ENCODE data around the gene CCNY.

The CCNY gene

GRCh38 chr10:35463105-35463867, 127.0 kb downstream of the CCNY start:
- Histone ChIP-seq H3K27me3 (ENCODE audit: low read depth, low read length) (no peaks in the 10 kb centered on the region), H3K4me3 (ENCODE audit: low read depth in 1 of 2, low read length in 2 of 2) (no peak overlapping the region), H3K27ac (ENCODE audit: low read length) (no peak overlapping the region), H3K36me3 (ENCODE audit: control insufficient read depth in 1 of 2, insufficient read depth in 2 of 2, low read length in 2 of 2) (no peaks in the 10 kb centered on the region), H3K4me1 (ENCODE audit: control insufficient read depth in 1 of 2, insufficient read depth in 2 of 2, low read length in 2 of 2) (peaks cover 14 to 42% of the 10 kb centered on the region in 2 donors), H3K9me3 (ENCODE audit: control insufficient read depth in 1 of 2, low read length in 2 of 2) (no peaks in the 10 kb centered on the region)

- Histone ChIP-seq H3K9me3 (ENCODE audit: control insufficient read depth in 1 of 2, low read length in 2 of 2) (no peaks in the 10 kb centered on the region), H3K4me3 (ENCODE audit: low read depth in 1 of 2, low read length in 2 of 2) (no peak overlapping the region), H3K4me1 (ENCODE audit: control insufficient read depth in 1 of 2, insufficient read depth in 2 of 2, low read length in 2 of 2) (peaks cover 14 to 36% of the 10 kb centered on the region in 2 donors), H3K36me3 (ENCODE audit: control insufficient read depth in 1 of 2, insufficient read depth in 2 of 2, low read length in 2 of 2) (no peaks in the 10 kb centered on the region), H3K27ac (ENCODE audit: low read length) (no peak overlapping the region), H3K27me3 (ENCODE audit: low read depth, low read length) (no peaks in the 10 kb centered on the region)
Measured at GRCh38 chr10:35463878-35464277, 127.6 kb downstream of the CCNY start.

GRCh38 chr10:35464825-35465456, 128.6 kb downstream of the CCNY start:
- H3K27me3 ChIP-seq (ENCODE audit: low read depth, low read length), result no peaks in the 10 kb centered on the region
- peaks cover 14 to 33% of the 10 kb centered on the region in 2 donors for H3K4me1 ChIP-seq (ENCODE audit: control insufficient read depth in 1 of 2, insufficient read depth in 2 of 2, low read length in 2 of 2)
- no peaks in the 10 kb centered on the region for H3K9me3 ChIP-seq (ENCODE audit: control insufficient read depth in 1 of 2, low read length in 2 of 2)
- no peak overlapping the region for H3K4me3 ChIP-seq (ENCODE audit: low read depth in 1 of 2, low read length in 2 of 2)
- H3K27ac ChIP-seq (ENCODE audit: low read length), result no peak overlapping the region
- H3K36me3 ChIP-seq (ENCODE audit: control insufficient read depth in 1 of 2, insufficient read depth in 2 of 2, low read length in 2 of 2), result no peaks in the 10 kb centered on the region

- Histone ChIP-seq H3K4me1 (ENCODE audit: control insufficient read depth in 1 of 2, insufficient read depth in 2 of 2, low read length in 2 of 2) (peaks cover 14 to 41% of the 10 kb centered on the region in 2 donors), H3K27me3 (ENCODE audit: low read depth, low read length) (no peaks in the 10 kb centered on the region), H3K9me3 (ENCODE audit: control insufficient read depth in 1 of 2, low read length in 2 of 2) (no peaks in the 10 kb centered on the region), H3K27ac (ENCODE audit: low read length) (no peak overlapping the region), H3K4me3 (ENCODE audit: low read depth in 1 of 2, low read length in 2 of 2) (no peak overlapping the region), H3K36me3 (ENCODE audit: control insufficient read depth in 1 of 2, insufficient read depth in 2 of 2, low read length in 2 of 2) (no peaks in the 10 kb centered on the region)
Measured at GRCh38 chr10:35465673-35466072, 129.4 kb downstream of the CCNY start.

GRCh38 chr10:35466170-35466569, 129.9 kb downstream of the CCNY start:
- Histone ChIP-seq H3K27ac (ENCODE audit: low read length) (no peak overlapping the region), H3K27me3 (ENCODE audit: low read depth, low read length) (no peaks in the 10 kb centered on the region), H3K36me3 (ENCODE audit: control insufficient read depth in 1 of 2, insufficient read depth in 2 of 2, low read length in 2 of 2) (no peaks in the 10 kb centered on the region), H3K4me1 (ENCODE audit: control insufficient read depth in 1 of 2, insufficient read depth in 2 of 2, low read length in 2 of 2) (peaks cover 11 to 40% of the 10 kb centered on the region in 2 donors), H3K9me3 (ENCODE audit: control insufficient read depth in 1 of 2, low read length in 2 of 2) (no peaks in the 10 kb centered on the region), H3K4me3 (ENCODE audit: low read depth in 1 of 2, low read length in 2 of 2) (no peak overlapping the region)

GRCh38 chr10:35466661-35467060, 130.4 kb downstream of the CCNY start:
- Histone ChIP-seq H3K9me3 (ENCODE audit: control insufficient read depth in 1 of 2, low read length in 2 of 2) (no peaks in the 10 kb centered on the region), H3K4me1 (ENCODE audit: control insufficient read depth in 1 of 2, insufficient read depth in 2 of 2, low read length in 2 of 2) (peaks cover 11 to 45% of the 10 kb centered on the region in 2 donors), H3K36me3 (ENCODE audit: control insufficient read depth in 1 of 2, insufficient read depth in 2 of 2, low read length in 2 of 2) (no peaks in the 10 kb centered on the region), H3K27ac (ENCODE audit: low read length) (no peak overlapping the region), H3K4me3 (ENCODE audit: low read depth in 1 of 2, low read length in 2 of 2) (no peak overlapping the region), H3K27me3 (ENCODE audit: low read depth, low read length) (no peaks in the 10 kb centered on the region)

GRCh38 chr10:35467186-35467585, 130.9 kb downstream of the CCNY start:
- Histone ChIP-seq H3K36me3 (ENCODE audit: control insufficient read depth in 1 of 2, insufficient read depth in 2 of 2, low read length in 2 of 2) (no peaks in the 10 kb centered on the region), H3K27ac (ENCODE audit: low read length) (no peak overlapping the region), H3K9me3 (ENCODE audit: control insufficient read depth in 1 of 2, low read length in 2 of 2) (no peaks in the 10 kb centered on the region), H3K27me3 (ENCODE audit: low read depth, low read length) (no peaks in the 10 kb centered on the region), H3K4me3 (ENCODE audit: low read depth in 1 of 2, low read length in 2 of 2) (no peak overlapping the region), H3K4me1 (ENCODE audit: control insufficient read depth in 1 of 2, insufficient read depth in 2 of 2, low read length in 2 of 2) (peaks cover 11 to 48% of the 10 kb centered on the region in 2 donors)

GRCh38 chr10:35470248-35470924, 134.1 kb downstream of the CCNY start:
- Histone ChIP-seq H3K27me3 (ENCODE audit: low read depth, low read length) (no peaks in the 10 kb centered on the region), H3K36me3 (ENCODE audit: control insufficient read depth in 1 of 2, insufficient read depth in 2 of 2, low read length in 2 of 2) (no peaks in the 10 kb centered on the region), H3K4me3 (ENCODE audit: low read depth in 1 of 2, low read length in 2 of 2) (no peak overlapping the region), H3K4me1 (ENCODE audit: control insufficient read depth in 1 of 2, insufficient read depth in 2 of 2, low read length in 2 of 2) (peaks cover 0 to 21% of the 10 kb centered on the region in 2 donors), H3K9me3 (ENCODE audit: control insufficient read depth in 1 of 2, low read length in 2 of 2) (no peaks in the 10 kb centered on the region), H3K27ac (ENCODE audit: low read length) (no peak overlapping the region)

GRCh38 chr10:35470925-35471315, 134.6 kb downstream of the CCNY start:
- Histone ChIP-seq H3K27ac (ENCODE audit: low read length) (no peak overlapping the region), H3K4me3 (ENCODE audit: low read depth in 1 of 2, low read length in 2 of 2) (no peak overlapping the region), H3K27me3 (ENCODE audit: low read depth, low read length) (no peaks in the 10 kb centered on the region), H3K4me1 (ENCODE audit: control insufficient read depth in 1 of 2, insufficient read depth in 2 of 2, low read length in 2 of 2) (peaks cover 0 to 21% of the 10 kb centered on the region in 2 donors), H3K36me3 (ENCODE audit: control insufficient read depth in 1 of 2, insufficient read depth in 2 of 2, low read length in 2 of 2) (no peaks in the 10 kb centered on the region), H3K9me3 (ENCODE audit: control insufficient read depth in 1 of 2, low read length in 2 of 2) (no peaks in the 10 kb centered on the region)

- H3K4me1 ChIP-seq (ENCODE audit: control insufficient read depth in 1 of 2, insufficient read depth in 2 of 2, low read length in 2 of 2), result peaks cover 0 to 21% of the 10 kb centered on the region in 2 donors
- H3K27me3 ChIP-seq (ENCODE audit: low read depth, low read length), result no peaks in the 10 kb centered on the region
- no peak overlapping the region for H3K4me3 ChIP-seq (ENCODE audit: low read depth in 1 of 2, low read length in 2 of 2)
- no peak overlapping the region for H3K27ac ChIP-seq (ENCODE audit: low read length)
- no peaks in the 10 kb centered on the region for H3K36me3 ChIP-seq (ENCODE audit: control insufficient read depth in 1 of 2, insufficient read depth in 2 of 2, low read length in 2 of 2)
- no peaks in the 10 kb centered on the region for H3K9me3 ChIP-seq (ENCODE audit: control insufficient read depth in 1 of 2, low read length in 2 of 2)
Measured at GRCh38 chr10:35471435-35471834, 135.1 kb downstream of the CCNY start.

GRCh38 chr10:35480142-35480541, 143.8 kb downstream of the CCNY start:
- H3K27ac ChIP-seq (ENCODE audit: low read length), result no peak overlapping the region
- H3K27me3 ChIP-seq (ENCODE audit: low read depth, low read length), result no peaks in the 10 kb centered on the region
- no peak overlapping the region for H3K4me3 ChIP-seq (ENCODE audit: low read depth in 1 of 2, low read length in 2 of 2)

More at GRCh38 chr10:35480142-35480541, 143.8 kb downstream of the CCNY start:
- Histone ChIP-seq H3K36me3 (ENCODE audit: control insufficient read depth in 1 of 2, insufficient read depth in 2 of 2, low read length in 2 of 2) (peaks cover 6 to 7% of the 10 kb centered on the region in 2 donors), H3K4me1 (ENCODE audit: control insufficient read depth in 1 of 2, insufficient read depth in 2 of 2, low read length in 2 of 2) (peaks cover 0 to 11% of the 10 kb centered on the region in 2 donors), H3K9me3 (ENCODE audit: control insufficient read depth in 1 of 2, low read length in 2 of 2) (no peaks in the 10 kb centered on the region)
